G401 (cell line): ENCODE results near the gene MS4A1. TPM values are rescaled to one million over a fixed set of nuclear protein-coding genes. Genes with fewer than 3 reads are reported as not detected.
A peak's percentile ranks its signal among the peaks of the same experiment; 100 is the strongest.
"Not testable (repeated sequence)": the region's sequence is repeated elsewhere in the genome, so short reads cannot be mapped to it uniquely, and the experiment has no call there.

Experiments
- DNase-seq: peaks from one replicate; pipeline ENCODE4 v3.0.0-alpha.2; 2015; ENCODE audit warnings: low spot score
- in situ Hi-C: cut with HindIII; loops from 2 replicates; pipeline ENCODE4 v1.10.0; 2016; ENCODE audit warnings: low sequenced_read_pairs, mixed read lengths
- total RNA-seq: library from RNA; depleted of rRNA; stranded (reverse); fragments of >200 nt; shearing (Covaris generic); gene quantifications from 2 replicates; pipeline ENCODE4 v1.2.3, GENCODE V29; 2014; rRNA removed

The MS4A1 gene
- total RNA-seq, result not detected in 2 replicates

DNA sequence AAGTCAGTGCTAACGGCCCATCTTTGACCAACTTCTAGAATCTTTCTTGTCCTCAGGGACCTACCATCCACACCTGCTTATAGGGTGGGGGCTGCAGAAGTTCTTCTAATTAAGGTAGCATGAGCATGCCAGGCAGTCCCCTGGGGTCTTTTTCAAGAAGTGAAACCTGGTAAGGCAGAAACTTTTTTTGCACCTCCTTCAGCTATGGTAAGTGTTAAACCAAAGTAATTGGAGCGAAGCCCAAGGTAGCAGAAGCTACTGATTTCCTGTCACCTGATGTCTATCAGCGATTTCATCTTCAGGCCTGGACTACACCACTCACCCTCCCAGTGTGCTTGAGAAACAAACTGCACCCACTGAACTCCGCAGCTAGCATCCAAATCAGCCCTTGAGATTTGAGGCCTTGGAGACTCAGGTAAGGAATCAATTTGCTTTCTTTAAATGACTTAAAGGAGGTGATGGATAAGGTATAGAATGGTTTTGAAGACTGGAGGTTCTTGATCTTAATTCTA is at the start of gene MS4A1:
Gene MS4A1, plus strand, starts transcription at position 317 of the 512 bp plus-strand sequence. CDS start 6,528 bp downstream, outside the sequence.
- in situ Hi-C loops, result no loop called here
- DNase-seq, result no peak

DNA sequence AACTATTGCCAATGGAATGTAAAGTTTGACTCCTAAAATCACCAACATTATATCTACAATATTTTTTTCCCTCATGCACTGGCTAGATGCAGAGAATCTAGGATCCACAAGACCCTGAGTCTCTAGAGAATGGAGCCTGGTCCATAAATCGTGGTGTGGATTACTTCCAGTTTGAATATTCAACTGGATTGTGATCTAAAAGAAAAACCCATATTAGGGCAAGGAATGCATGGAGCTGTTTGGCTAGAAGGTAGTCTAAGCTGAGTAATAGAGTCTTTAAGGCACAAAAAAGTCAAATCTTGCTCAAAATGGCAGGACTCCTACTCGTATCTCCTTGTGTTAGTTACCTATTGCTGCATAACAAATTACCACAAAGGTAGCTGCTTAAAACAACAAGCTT is 35.6 kb upstream of the MS4A1 start:
- no peak for DNase-seq
- in situ Hi-C loops, result no loop called here

DNA sequence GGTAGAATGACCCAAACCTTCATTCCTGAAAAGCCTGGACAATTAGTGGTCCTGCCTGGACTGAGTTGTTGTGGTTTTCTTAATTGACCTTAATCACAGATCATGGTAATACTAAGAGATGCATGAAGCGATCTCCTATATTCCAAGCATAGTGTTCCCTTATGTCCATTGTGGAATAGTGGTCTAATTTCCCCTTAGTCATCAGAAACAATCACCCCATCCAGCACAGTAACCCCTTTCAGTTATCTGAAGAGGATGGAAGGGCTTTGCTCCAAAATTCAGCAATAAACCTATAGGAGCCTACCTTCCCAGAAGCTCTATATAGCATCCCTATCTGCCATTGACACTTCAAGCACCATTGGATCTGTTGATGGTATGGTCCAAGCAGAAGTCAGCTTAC is 33.0 kb upstream of the MS4A1 start:
- no peak for DNase-seq
- in situ Hi-C loops, result no loop called here

DNA sequence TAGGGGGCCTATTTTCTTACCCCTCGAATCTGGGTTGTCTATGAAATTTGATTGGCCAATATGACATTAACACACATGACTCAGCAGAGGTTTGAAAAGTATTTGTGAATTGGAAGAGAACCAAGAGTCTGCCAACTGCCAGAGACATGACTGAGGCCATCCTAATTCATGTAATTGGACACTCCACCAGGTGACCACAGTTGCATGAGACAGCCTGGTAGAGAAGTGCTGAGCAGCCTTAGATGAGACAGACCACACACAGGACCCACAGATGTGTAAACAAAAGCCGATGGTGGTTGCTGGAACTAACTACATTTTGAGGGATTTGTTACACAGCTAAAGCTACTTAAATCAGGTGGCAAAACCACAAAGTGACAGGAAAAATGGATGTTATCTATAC is 27.1 kb upstream of the MS4A1 start:
- in situ Hi-C loops, result no loop called here
- no peak for DNase-seq

DNA sequence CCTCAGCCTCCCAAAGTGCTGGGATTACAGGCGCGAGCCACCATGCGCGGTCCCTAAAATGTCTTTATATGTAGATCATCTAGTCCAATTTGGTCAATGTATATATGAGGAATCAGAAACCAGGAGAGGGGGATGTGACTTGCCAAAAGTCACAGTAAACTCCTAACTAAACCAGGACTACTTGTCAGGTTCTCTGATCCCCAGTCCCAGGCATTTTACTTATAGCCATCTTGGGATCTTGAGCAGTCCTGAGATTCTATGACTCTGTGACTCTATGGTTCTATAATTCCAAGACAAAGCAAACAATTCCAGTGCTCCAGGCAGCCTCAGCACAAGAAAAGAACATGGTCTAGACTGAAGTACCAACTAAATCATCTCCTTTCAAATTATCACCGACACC is 26.4 kb upstream of the MS4A1 start, which contains the start of gene MS4A5:
Gene MS4A5, plus strand, starts transcription at position 301 of the 400 bp plus-strand sequence. CDS start 103 bp downstream, outside the sequence.
- no peak for DNase-seq
- in situ Hi-C loops, result no loop called here

DNA sequence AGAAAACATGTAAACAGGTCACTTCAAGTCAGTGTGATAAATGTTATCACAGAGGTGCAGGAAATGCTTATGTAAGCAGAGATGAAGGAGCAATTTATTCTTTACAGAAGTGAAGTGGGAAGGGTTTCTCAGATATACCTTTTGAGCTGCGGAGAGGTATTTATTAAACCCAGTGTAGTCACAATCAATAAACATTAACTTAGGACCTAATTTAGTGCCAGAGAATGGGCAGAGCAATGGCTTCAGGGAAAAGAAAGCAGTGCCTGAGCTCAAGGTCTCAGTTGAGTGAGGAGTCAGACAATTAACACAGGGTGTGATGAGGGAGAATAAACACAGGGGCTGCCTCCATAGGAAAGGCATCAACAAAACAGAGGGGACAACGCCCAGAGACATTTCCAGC is 24.4 kb upstream of the MS4A1 start:
- in situ Hi-C loops, result no loop called here
- DNase-seq, result no peak

DNA sequence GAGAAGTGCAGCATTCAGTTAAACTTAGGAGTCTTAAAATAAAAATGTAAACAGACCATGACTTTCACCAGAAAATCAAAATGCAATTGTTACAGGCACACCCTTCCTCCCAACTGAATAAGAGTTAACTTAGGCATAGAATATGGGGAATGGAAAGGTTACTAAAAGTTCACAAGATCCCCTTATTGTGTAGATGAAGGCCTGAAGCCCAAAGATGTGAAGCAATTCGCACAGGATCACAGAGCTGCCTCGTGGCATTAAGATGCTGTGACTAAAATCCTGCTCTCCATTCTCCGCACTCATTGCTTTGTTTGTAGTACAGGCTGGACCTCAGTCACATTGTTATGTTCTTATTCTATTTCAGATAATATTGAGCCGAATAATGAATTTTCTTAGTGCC is 22.2 kb upstream of the MS4A1 start:
- DNase-seq, result no peak
- in situ Hi-C loops, result no loop called here

DNA sequence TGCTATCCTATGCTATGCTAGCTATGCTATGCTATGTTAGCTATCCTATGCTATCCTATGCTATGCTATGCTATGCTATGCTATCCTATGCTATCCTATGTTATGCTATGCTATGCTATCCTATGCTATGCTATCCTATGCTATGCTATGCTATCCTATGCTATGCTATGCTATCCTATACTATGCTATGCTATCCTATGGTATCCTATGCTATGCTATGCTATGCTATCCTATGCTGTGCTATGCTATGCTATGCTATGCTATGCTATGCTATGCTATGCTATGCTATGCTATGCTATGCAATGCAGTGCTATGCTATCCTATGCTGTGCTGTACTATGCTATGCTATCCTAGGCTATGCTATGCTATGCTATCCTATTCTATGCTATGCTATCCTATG is 8.6 kb upstream of the MS4A1 start:
- in situ Hi-C loops, result no loop called here
- no peak for DNase-seq

DNA sequence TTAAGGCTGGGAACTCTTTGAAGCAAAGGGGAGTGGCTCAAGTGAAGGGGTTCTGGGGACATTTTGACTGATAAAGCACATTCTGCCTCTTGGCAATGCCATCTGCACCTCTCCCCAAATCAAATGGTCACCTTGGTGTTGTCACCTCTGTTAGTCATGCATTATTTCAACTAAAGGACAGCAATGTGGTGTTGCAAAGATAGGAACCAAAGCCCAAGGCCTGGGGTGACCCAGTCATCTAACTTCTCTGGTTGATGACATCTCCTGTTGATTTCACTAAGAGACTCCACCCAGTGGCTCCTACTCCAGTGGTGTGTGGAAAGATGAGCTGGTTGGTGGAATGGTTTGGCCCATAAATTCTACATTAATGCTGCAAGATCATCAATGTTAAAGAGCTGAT is 7.8 kb upstream of the MS4A1 start:
- in situ Hi-C loops, result no loop called here

DNA sequence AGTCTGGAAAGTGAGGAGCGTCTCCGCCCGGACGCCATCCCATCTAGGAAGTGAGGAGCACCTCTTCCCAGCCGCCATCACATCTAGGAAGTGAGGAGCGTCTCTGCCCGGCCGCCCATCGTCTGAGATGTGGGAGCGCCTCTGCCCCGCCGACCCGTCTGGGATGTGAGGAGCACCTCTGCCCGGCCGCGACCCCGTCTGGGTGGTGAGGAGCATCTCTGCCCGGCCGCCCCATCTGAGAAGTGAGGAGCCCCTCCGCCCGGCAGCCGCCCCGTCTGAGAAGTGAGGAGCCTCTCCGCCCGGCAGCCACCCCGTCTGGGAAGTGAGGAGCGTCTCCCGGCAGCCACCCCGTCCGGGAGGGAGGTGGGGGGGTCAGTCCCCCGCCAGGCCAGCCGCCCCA is 4.5 kb upstream of the MS4A1 start:
- in situ Hi-C loops, DNase-seq: not testable (repeated sequence)

More for the DNA sequence above, 7.8 kb upstream of the MS4A1 start:
- DNase-seq, result no peak

DNA sequence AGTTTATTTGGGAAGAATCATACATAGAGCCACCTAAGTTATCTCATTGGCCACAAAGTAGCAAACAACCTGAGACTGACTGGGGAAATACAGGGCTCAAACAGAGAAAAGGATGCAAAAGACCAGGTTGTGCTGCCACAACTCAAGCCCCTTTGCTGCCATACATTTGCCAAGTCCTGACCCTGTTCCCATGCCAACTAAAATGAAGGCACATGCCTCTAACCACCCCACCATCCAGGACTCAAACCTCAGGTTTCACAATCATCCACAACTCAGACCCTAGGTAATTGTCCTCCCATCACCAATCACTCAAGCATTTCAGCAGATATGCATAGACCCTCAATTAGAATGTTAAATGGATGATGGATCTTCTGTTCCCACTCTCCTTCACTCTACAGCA is 1.4 kb upstream of the MS4A1 start:
- no peak for DNase-seq
- in situ Hi-C loops, result no loop called here

DNA sequence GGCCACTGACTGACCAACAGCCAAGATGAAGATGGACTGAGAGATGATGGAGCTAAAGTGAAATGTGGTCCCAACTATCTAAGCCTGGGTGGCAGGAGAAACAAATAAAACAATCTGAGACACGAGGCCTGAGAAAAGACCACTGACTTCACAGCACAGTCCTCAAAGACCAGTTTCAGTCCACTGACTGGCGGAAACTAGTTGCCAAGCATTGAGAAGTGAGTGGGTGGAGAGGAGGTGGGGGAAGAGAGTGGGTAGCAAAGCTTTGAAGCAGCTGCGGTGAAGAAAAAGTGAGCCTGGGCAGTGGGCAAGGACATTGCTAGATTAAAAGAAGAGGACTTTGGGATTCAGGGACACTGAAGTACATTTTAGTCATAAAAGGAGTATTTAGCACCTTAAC is 1.9 kb downstream of the MS4A1 start:
- no peak for DNase-seq
- in situ Hi-C loops, result no loop called here

DNA sequence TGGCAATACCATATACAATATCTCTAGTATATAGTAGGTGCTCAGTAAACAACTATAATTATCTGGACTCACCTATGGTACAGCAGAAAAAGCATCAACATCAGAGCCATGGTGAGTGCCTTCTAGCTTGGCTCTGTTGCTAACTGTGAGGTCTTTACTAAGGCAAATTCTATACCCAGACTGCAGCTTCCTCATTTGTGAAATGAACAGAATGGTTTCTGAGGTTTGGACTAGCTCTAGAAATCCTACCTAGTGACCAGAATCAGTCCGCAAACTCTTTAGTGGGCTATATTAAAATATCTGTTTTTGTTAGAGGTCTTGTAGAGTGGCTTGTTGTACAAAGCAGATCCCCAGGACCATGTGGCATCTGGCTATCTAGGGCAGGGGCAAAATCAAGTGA is 3.7 kb downstream of the MS4A1 start:
- in situ Hi-C loops, result no loop called here
- no peak for DNase-seq

DNA sequence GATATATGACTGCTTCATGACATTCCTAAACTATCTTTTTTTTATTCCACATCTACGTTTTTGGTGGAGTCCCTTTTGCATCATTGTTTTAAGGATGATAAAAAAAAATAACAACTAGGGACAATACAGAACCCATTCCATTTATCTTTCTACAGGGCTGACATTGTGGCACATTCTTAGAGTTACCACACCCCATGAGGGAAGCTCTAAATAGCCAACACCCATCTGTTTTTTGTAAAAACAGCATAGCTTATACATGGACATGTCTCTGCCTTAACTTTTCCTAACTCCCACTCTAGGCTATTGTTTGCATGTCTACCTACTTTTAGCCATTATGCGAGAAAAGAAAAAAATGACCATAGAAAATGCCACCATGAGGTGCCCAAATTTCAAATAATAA is 13.2 kb downstream of the MS4A1 start:
- in situ Hi-C loops, result no loop called here
- no peak for DNase-seq

DNA sequence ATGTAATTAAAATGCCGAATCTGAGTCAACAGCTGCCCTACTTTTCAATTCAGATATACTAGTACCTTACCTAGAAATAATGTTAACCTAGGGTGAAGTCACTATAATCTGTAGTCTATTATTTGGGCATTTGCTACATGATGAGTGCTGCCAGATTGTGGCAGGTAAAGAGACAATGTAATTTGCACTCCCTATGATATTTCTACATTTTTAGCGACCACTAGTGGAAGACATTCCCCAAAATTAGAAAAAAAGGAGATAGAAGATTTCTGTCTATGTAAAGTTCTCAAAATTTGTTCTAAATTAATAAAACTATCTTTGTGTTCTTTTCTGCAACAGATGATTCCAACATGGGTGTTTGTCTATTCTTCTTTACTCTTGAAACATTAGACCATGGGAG is 14.1 kb downstream of the MS4A1 start:
- DNase-seq, result no peak
- in situ Hi-C loops, result no loop called here

DNA sequence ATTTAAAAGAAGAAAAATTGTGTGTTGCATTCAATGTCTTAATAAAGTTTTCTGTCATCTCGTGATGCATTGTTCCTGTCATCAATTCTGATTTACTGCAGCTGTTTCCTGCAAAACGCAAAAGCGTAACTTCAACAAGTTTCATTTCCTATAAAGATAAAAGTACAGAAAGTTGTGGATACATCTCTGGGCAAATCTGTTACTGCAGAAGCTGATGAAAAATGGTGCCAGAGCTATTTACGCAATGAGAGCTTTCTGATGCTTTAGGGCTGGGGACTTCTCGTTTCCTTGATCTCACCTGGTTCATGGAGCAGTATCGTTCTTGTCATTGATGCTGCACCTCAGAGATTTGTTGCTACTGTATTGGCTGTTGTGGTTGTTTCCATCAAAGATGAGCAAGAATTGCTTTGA is 21.4 kb downstream of the MS4A1 start:
- in situ Hi-C loops, result no loop called here
- DNase-seq, result no peak

DNA sequence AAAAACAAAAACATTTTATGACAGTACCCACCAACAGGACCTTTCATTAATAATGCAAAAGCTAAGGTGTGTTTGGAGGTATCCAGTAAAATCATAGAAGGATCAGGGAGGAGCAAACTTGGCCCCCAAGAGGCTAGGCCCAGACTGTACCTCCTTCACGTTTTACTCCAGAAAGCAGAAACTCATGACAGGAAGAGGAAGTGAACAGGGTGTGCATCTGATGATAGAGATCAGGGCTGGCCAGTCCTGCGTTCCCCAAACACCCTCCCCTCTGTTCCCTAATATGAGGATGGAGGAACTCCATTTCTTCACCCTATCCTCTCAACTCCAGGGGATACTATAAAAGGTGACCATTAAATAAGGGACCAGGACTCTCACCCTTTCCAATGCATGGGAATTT is 26.7 kb downstream of the MS4A1 start:
- in situ Hi-C loops, result no loop called here
- no peak for DNase-seq

DNA sequence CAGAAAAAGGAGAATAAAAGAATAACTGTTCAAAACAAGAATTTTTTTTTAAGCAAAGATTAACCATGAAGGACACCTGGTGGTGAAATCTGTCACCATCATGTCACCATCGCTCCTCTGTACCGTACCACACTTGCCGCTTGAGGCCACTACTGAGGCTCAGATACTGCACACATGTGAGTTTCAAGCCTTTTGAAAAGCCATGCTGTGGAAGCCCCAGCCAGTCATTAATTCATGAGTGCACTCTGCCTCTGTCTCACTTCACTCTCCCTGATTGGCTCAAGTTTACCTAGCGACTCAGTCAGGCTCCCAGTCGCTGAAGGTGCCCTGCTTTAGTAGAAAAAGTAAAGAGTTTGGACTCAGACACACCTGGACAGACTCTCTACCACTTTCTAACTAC is 30.3 kb downstream of the MS4A1 start:
- in situ Hi-C loops, result no loop called here
- peak; percentile 3 for DNase-seq

DNA sequence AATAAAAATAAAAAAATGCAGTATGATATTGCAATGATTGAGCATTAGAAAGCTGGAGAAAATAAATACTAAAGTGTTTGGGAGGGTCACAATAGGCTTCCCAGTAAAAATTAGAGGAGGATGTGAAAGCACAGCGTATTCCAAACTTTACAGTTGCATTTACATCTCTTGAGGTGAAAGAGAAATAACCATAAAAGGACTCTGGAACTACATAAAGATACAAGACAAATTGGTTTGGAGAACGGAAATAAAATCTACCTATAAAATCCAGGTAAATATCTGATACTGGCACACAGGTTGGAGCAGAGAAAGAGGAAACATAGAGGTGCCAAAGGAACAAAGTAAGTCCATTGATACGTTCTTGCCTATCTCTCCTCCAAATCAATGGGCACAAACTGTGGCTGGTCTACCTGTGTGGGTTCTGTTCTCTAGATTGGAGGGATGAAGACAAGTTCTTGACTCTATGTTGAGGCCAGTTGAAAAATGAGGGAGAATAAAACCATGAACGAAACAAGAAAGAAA is 36.9 kb downstream of the MS4A1 start, which contains the start of gene MS4A12:
Gene MS4A12, plus strand, starts transcription at position 291 of the 522 bp plus-strand sequence. CDS start 4,541 bp downstream, outside the sequence.
- in situ Hi-C loops, result no loop called here
- no peak for DNase-seq

DNA sequence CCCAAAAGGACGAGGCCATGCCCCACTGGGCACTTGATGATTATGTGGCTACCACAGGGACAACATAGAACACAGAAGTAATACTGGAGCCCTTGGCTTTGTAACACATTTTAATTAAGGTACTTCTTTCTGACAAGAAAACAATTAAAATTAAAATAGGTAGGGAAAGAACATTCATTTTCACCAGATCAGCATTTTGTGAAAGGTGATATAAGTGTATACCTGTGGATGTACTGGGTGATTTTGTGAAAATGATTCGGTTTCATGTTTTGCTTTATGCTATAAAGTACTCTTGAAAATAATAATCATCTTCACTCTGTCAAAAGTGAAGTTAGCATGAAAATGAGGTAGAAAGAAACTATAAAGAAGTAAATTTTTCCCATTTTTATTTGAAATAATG is 37.8 kb downstream of the MS4A1 start:
- no peak for DNase-seq
- in situ Hi-C loops, result no loop called here

DNA sequence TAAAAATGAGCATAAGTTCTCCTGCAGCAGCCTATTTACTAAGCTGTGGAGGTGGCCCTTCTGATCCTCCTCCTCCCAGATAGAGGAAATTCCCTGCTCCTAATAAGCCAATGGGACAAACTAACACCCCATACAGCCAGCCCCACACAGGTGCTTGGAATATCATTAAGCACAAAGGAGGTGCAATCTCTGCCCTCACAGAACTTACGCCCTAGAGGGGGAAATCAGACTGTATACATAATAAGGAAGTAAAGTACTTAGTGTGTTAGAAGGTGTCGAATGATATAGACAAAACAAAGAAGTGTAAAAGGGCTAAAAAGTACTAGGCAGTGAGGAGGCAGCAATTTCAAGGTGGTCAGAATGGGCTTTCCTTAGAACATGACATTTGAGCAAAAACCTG is 42.8 kb downstream of the MS4A1 start:
- no peak for DNase-seq
- in situ Hi-C loops, result no loop called here
